ENCODE data around the gene EPHB6.

Gene EPHB6

DNA sequence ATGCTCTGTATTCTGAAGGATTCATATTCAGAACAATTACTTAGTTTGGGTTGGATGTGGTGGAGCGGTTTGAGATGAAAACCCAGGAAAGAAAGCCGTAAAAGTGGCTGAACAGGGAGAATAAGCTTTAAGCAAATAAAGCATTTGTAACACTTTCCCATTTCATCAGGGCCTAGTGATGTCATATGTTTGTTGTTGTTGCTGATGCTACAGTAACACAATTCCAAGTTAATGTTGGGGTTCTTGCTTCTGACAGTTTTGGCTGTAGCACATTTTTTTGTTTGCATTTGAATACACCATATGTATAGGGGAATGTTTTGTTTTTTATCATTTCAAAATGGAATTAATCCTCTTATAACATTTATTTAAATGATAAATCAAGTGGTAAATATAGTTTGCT lies 40.4 kb upstream of the EPHB6 start:
- H3K4me3 ChIP-seq (ENCODE audit: low read length) = no peak overlapping the region
- no peak for DNase-seq (ENCODE audit: low read depth)
- TF ChIP-seq, protein P1, sequence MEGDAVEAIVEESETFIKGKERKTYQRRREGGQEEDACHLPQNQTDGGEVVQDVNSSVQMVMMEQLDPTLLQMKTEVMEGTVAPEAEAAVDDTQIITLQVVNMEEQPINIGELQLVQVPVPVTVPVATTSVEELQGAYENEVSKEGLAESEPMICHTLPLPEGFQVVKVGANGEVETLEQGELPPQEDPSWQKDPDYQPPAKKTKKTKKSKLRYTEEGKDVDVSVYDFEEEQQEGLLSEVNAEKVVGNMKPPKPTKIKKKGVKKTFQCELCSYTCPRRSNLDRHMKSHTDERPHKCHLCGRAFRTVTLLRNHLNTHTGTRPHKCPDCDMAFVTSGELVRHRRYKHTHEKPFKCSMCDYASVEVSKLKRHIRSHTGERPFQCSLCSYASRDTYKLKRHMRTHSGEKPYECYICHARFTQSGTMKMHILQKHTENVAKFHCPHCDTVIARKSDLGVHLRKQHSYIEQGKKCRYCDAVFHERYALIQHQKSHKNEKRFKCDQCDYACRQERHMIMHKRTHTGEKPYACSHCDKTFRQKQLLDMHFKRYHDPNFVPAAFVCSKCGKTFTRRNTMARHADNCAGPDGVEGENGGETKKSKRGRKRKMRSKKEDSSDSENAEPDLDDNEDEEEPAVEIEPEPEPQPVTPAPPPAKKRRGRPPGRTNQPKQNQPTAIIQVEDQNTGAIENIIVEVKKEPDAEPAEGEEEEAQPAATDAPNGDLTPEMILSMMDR (IDR thresholded peaks at IDR 0.05; ENCODE audit: insufficient read depth, low read depth, low read length, missing control alignments) = no peak

DNA sequence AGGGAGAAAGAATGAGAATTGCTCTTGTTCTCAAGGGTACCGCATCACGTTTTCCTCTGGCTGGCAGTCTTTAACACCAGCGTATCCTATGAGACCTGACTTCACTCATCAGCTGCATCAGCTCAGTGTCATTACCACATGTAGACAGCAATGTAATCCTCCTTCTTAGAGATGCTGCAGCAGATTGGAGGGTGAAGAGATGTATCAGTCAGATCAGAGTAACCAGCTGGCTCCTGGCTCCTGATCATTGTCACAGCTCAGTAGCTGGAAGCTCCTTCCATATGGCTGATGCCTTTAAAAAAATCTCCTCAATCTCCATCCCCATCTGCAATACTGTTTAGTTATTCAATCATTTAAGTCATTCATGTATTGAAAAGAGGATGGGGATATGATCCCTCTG lies 39.7 kb upstream of the EPHB6 start:
- TF ChIP-seq, protein P1 (IDR thresholded peaks at IDR 0.05; ENCODE audit: insufficient read depth, low read depth, low read length, missing control alignments) = no peak
- DNase-seq (ENCODE audit: low read depth) = no peak
- H3K4me3 ChIP-seq (ENCODE audit: low read length) = no peak overlapping the region

DNA sequence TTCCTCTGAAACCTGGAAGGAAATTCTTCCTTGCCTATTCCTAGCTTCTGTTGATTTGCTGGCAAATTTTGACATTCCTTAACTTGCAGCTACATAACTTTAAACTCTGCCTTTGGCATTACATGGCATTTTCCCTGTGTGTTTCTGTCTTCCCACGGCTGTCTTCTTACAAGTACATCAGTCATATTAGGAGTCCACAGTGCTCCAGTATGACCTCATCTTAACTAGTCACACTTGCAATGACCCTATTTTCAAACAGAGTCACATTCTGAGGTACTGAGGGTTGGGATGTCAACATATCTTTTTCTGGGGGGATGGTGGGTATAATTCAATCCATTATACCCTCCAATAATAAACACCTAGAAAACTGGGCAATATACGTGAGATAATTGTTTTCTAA lies 37.4 kb upstream of the EPHB6 start:
- TF ChIP-seq, protein P1 (IDR thresholded peaks at IDR 0.05; ENCODE audit: insufficient read depth, low read depth, low read length, missing control alignments) = no peak
- no peak for DNase-seq (ENCODE audit: low read depth)
- no peak overlapping the region for H3K4me3 ChIP-seq (ENCODE audit: low read length)

DNA sequence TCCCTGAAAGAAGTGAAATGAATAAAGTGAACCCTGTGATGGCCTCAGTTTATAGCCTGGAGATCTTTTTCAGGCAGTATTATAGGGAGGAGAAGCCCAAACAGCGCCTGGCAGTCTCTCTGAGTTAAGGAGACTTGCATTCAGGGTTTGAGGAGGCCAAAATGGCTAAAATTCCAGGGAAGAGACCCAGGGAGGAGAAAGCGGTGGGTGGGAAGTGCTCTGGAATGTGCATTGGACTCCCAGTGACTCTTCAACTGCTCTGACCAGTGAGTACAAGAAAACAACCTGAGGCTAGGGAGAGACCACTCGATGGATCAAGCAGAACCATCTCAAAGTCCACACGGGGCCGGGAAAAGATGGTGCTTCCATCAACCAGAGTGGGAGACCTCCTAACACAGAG lies 35.3 kb upstream of the EPHB6 start:
- no peak for DNase-seq (ENCODE audit: low read depth)
- H3K4me3 ChIP-seq (ENCODE audit: low read length) = no peak overlapping the region
- TF ChIP-seq, protein P1 (IDR thresholded peaks at IDR 0.05; ENCODE audit: insufficient read depth, low read depth, low read length, missing control alignments) = no peak

DNA sequence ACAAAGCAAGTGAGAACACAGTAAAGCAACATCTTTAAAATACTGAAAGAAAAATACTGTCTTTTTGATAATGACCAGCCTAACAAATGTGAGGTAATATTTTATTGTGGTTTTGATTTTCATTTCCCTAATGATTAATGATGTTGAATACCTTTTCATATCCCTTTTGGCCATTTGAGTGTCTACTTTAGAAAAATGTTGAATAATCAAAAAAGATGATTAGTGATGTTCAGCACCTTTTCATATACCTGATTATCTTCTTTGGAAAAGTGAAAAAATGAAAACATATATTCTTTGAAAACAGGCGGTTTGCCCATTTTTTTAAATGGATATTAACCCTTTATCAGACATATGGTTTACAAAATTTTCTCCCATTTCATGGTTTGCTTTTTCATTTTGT lies 32.2 kb upstream of the EPHB6 start:
- no peak for DNase-seq (ENCODE audit: low read depth)
- TF ChIP-seq, protein P1 (IDR thresholded peaks at IDR 0.05; ENCODE audit: insufficient read depth, low read depth, low read length, missing control alignments) = no peak

GRCh38 chr7:142827951-142828500 lies 26.9 kb upstream of the EPHB6 start:
- TF ChIP-seq, protein P1 (IDR thresholded peaks at IDR 0.05; ENCODE audit: insufficient read depth, low read depth, low read length, missing control alignments) = no peak
- DNase-seq (ENCODE audit: low read depth) = no peak
- H3K4me3 ChIP-seq (ENCODE audit: low read length) = no peak overlapping the region

More for the DNA sequence above, 32.2 kb upstream of the EPHB6 start:
- H3K4me3 ChIP-seq (ENCODE audit: low read length) = no peak overlapping the region

GRCh38 chr7:142832417-142832816 lies 22.5 kb upstream of the EPHB6 start:
- no peak for DNase-seq (ENCODE audit: low read depth)
- TF ChIP-seq, protein P1 (IDR thresholded peaks at IDR 0.05; ENCODE audit: insufficient read depth, low read depth, low read length, missing control alignments) = no peak
- no peak overlapping the region for H3K4me3 ChIP-seq (ENCODE audit: low read length)

Measured in epithelial cell of esophagus (primary cell).